A172 (cell line): ENCODE measurements around the gene SLC8B1. TPM values are rescaled to one million over a fixed set of nuclear protein-coding genes. Genes with fewer than 3 reads are reported as not detected.

ENCODE experiments used
- total RNA-seq: library from RNA; depleted of rRNA; stranded (reverse); fragments of >200 nt; shearing (Covaris generic); gene quantifications from 2 replicates; pipeline ENCODE4 v1.2.3, GENCODE V29; 2014; rRNA removed

SLC8B1 gene
- total RNA-seq, 1 experiment from 2014 or later, result 18.2 TPM

Other genes starting within 250 kb of the SLC8B1 start
- not detected in 2 replicates for gene RASAL1, start 199.3 kb downstream of the SLC8B1 start, total RNA-seq
- 0.22 and 1.2 TPM in 2 replicates for gene CFAP73, start 185.4 kb downstream of the SLC8B1 start, total RNA-seq
- gene DDX54, start 149.6 kb downstream of the SLC8B1 start, total RNA-seq, result 56.4 and 69.1 TPM in 2 replicates
- gene RITA1, start 149.4 kb downstream of the SLC8B1 start, total RNA-seq, result 51.2 and 52.2 TPM in 2 replicates
- 8.9 and 13.3 TPM in 2 replicates for gene TPCN1, start 113.6 kb downstream of the SLC8B1 start, total RNA-seq
- 10.1 and 15.5 TPM in 2 replicates for gene PLBD2, start 23.5 kb upstream of the SLC8B1 start, total RNA-seq
- gene SDS, start 68.8 kb upstream of the SLC8B1 start, total RNA-seq, result not detected in 2 replicates
- 12.9 and 13.6 TPM in 2 replicates for gene SDSL, start 87.3 kb upstream of the SLC8B1 start, total RNA-seq
- gene LHX5, start 136.8 kb upstream of the SLC8B1 start, total RNA-seq, result not detected in 2 replicates